Measurements from ENCODE around the gene SLC9A6.
"Not testable (repeated sequence)": the region's sequence is repeated elsewhere in the genome, so short reads cannot be mapped to it uniquely, and the experiment has no call there.

- TF ChIP-seq CTCF, POLR2A, EP300 (IDR thresholded peaks at IDR 0.05): not testable (repeated sequence)
Observed at GRCh38 chrX:136050875-136051274, 65.6 kb downstream of the SLC9A6 start.
